Memory B cell (primary cell): Measurements from ENCODE around the gene SYNE4.
"Not testable (repeated sequence)": the region's sequence is repeated elsewhere in the genome, so short reads cannot be mapped to it uniquely, and the experiment has no call there.

Experiments used
- ATAC-seq: fragments of 150-1000 bp; cut with Tn5 transposase; 2 replicates; pipeline ENCODE4 v1.10.0; 2021; ENCODE audit warnings: low read depth, mild to moderate bottlenecking, moderate library complexity
- DNase-seq, 2 donors: peaks; one replicate each; pipeline ENCODE4 v3.0.0; 2022; ENCODE audit warnings: low spot score in 2 of 2
- H3K27ac Mint-ChIP-seq: one replicate; pipeline ENCODE4 v1.8.0; 2022; ENCODE audit warnings: mild to moderate bottlenecking, moderate library complexity, mixed read lengths
- H3K27me3 Mint-ChIP-seq: one replicate; pipeline ENCODE4 v1.8.0; 2022; ENCODE audit warnings: mixed read lengths
- H3K36me3 Mint-ChIP-seq: one replicate; pipeline ENCODE4 v1.8.0; 2022; ENCODE audit warnings: mild to moderate bottlenecking, mixed read lengths
- H3K4me1 Mint-ChIP-seq: one replicate; pipeline ENCODE4 v1.8.0; 2022; ENCODE audit warnings: mixed read lengths
- H3K4me3 Mint-ChIP-seq: one replicate; pipeline ENCODE4 v1.8.0; 2022; ENCODE audit warnings: mild to moderate bottlenecking, moderate library complexity, mixed read lengths
- H3K9me3 Mint-ChIP-seq: one replicate; pipeline ENCODE4 v1.8.0; 2022; ENCODE audit warnings: mixed read lengths

SYNE4 gene

GRCh38 chr19:35960432-35960972 lies 48.1 kb downstream of the SYNE4 start:
- Mint-ChIP-seq H3K4me1 (peaks cover 9% of the 10 kb centered on the region), H3K27ac (no peak overlapping the region), H3K9me3 (no peaks in the 10 kb centered on the region), H3K4me3 (peak overlapping the region; percentile 12), H3K36me3 (no peaks in the 10 kb centered on the region), H3K27me3 (peaks cover 10% of the 10 kb centered on the region)
- no peak for DNase-seq
- ATAC-seq, result no peak

DNA sequence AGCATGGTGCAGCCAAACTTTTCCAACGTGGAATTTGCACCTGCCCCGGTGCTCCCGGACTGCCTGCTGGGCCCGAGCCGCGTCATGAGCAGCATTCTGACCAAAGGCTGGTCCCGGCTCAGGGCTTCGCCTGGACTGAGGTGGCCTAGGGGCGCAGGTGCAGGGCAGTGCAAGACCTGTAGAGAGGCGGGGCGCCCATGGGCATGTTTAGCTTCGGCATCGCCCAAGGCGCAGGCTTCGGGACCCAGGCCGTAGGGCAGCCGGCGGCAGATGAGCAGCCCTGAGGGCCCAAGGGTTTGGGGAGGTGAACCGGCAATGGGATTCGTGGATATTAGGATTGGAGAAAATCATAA lies 48.7 kb downstream of the SYNE4 start:
- DNase-seq (no peak), ATAC-seq (no peak)
- Mint-ChIP-seq H3K9me3 (no peaks in the 10 kb centered on the region), H3K27me3 (peaks cover 13% of the 10 kb centered on the region), H3K4me1 (peaks cover 12% of the 10 kb centered on the region), H3K27ac (no peak overlapping the region), H3K36me3 (no peaks in the 10 kb centered on the region), H3K4me3 (peak overlapping the region; percentile 52)

DNA sequence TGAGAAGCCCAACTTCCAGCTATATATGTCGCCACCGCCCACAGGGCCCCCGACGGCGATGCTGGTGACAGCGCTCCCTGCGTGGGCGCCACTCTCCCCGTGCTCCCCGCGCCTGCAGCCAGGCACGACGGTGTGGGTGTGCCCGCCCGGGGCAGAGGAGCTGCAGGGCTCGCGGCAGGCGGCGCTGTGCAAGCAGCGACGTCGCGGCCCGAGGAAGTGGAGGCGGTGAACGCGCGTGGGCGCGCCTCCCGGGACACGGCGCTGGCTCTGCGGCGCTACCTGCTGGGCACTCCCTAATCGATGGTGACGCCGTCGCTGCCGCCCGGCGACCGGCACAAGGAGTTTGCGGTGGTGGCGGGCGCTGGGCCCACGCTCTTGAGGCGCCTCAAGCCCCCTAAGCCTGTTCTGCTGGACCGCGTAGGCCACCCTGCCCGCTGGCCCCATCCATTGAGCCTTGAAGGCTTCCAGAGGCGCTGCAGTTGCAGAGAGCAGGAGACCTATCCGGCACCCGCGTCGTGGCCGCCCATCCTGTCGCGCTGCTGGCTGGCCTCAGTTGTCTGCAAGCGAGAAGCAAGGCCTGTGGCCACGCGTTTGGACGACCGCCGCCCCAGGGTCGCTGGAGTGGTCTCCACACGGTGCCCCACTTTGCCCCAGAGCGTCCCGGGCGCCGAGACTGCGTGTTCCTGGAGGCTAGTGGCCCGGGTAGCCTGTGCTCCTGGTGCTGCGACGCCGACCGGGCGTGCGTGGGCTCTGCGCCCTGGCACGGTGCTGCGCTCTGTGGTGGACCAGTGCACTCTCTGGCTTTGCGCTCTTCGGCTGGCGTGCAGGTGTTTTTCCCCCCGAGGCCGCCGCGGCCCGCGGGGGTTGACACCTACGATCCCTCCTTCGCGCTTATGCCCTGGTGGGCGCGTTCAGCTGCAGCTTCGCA lies 49.3 kb downstream of the SYNE4 start:
- Mint-ChIP-seq H3K9me3 (no peaks in the 10 kb centered on the region), H3K4me1 (peaks cover 13% of the 10 kb centered on the region), H3K36me3 (no peaks in the 10 kb centered on the region), H3K27ac (no peak overlapping the region), H3K27me3 (peaks cover 13% of the 10 kb centered on the region), H3K4me3 (peak overlapping the region; percentile 52)
- ATAC-seq (peak; percentile 96), DNase-seq (peak; percentile 40 to 54)

DNA sequence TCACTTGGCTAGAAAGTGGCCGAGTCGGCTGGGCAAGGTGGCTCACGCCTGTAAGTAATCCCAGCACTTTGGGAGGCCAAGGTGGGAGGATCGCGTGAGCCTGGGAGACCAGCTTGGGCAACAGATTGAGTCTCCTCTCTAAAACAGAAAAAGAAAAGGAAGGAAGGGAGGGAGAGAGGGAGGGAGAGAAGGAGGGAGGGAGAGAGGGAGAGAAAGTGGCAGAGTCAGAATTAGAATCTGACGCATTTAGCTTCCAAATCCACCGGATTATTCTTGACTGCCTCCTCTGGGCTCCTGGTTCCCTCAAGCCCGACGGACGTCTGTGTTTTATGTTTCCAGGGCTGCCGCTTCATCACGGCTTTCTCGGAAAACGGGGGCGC lies 50.0 kb downstream of the SYNE4 start:
- Mint-ChIP-seq H3K36me3 (no peaks in the 10 kb centered on the region), H3K4me3 (peak overlapping the region; percentile 79), H3K27ac (no peak overlapping the region), H3K9me3 (no peaks in the 10 kb centered on the region), H3K27me3 (peaks cover 13% of the 10 kb centered on the region), H3K4me1 (peaks cover 18% of the 10 kb centered on the region)
- no peak for DNase-seq
- ATAC-seq, result no peak

GRCh38 chr19:35957411-35957810 lies 51.2 kb downstream of the SYNE4 start:
- not testable (repeated sequence) for H3K4me3 Mint-ChIP-seq, H3K27ac Mint-ChIP-seq

DNA sequence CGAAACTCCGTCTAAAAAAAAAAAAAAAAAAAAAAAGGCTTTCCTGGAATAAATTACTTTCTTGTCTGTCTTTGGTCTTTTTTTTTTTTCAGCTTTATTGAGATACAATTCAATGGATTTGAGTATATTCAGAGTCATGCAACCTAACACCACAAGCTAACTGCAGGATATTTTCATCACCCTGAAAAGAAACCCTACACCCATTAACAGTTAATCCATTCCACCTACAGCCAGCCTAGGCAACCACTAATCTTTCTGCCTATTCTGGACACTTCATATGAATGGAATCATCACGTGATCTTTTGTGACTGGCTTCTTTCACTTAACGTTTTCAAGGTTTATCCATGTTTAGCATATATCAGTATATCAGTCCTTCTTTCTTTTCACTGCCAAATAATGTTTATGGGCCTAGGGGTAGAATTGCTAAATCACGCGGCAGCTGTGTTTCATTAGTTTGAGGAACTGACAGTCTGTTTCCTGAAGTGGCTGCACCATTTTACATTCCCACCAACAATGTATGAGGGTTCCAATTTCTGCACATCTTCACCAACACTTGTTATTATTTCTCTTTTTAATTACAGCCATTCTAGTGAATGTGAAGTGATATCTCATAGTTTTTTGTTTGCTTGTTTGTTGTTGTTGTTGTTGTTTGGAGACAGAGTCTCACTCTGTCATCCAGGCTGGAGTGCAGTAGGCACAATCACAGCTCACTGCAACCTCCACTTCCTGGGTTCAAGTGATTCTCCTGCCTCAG lies 52.6 kb downstream of the SYNE4 start:
- ATAC-seq, result no peak
- Mint-ChIP-seq H3K4me1 (peaks cover 26% of the 10 kb centered on the region), H3K9me3 (no peaks in the 10 kb centered on the region), H3K27ac (no peak overlapping the region), H3K36me3 (no peaks in the 10 kb centered on the region), H3K27me3 (peaks cover 11% of the 10 kb centered on the region), H3K4me3 (no peak overlapping the region)
- no peak for DNase-seq

More at GRCh38 chr19:35957411-35957810, 51.2 kb downstream of the SYNE4 start:
- Mint-ChIP-seq H3K27me3 (peaks cover 13% of the 10 kb centered on the region), H3K4me1 (peaks cover 26% of the 10 kb centered on the region)
- H3K36me3 Mint-ChIP-seq, DNase-seq, ATAC-seq, H3K9me3 Mint-ChIP-seq: not testable (repeated sequence)
